Measurements from ENCODE around the gene CHURC1.
A peak's percentile ranks its signal among the peaks of the same experiment; 100 is the strongest.

CHURC1 gene

DNA sequence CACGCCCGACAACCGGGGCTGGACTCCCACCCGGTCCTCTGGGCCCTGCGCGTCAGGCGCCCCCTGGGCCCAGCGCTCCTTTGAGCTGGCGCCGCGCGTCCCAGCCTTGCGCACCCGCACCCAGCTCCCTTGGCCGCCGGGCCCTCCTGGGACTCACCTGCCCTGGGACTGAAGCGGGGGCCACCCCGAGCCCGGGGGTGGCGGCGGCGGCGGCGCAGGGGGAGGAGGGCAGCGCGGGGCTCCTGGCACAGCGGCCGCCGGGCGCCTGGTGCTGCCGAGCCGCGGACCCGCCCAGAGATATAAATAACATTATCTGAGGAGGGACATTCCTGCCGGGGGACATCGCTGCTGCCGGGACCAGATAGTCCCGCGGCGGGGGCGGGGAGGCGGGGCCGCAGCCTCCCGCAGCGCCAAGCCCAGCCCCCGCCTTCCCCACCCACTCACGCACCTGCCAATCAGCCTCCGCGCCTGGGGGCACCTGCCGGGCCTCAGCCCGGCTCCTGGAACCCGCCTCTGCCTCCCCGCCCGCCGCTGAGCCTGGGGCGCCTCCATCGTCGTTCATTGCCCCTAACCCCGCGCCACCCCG is 34.5 kb upstream of the CHURC1 start, which contains the start of gene SPTB:
Gene SPTB, minus strand, starts transcription at position 273 of the 586 bp plus-strand sequence. CDS start 56,813 bp downstream, outside the sequence.
- no peak for DNase-seq (ENCODE audit: low read depth)
- no peak for TF ChIP-seq CTCF (conservative IDR thresholded peaks at IDR 0.05; ENCODE audit: control insufficient read depth, insufficient read depth, low read depth, low read length)

DNA sequence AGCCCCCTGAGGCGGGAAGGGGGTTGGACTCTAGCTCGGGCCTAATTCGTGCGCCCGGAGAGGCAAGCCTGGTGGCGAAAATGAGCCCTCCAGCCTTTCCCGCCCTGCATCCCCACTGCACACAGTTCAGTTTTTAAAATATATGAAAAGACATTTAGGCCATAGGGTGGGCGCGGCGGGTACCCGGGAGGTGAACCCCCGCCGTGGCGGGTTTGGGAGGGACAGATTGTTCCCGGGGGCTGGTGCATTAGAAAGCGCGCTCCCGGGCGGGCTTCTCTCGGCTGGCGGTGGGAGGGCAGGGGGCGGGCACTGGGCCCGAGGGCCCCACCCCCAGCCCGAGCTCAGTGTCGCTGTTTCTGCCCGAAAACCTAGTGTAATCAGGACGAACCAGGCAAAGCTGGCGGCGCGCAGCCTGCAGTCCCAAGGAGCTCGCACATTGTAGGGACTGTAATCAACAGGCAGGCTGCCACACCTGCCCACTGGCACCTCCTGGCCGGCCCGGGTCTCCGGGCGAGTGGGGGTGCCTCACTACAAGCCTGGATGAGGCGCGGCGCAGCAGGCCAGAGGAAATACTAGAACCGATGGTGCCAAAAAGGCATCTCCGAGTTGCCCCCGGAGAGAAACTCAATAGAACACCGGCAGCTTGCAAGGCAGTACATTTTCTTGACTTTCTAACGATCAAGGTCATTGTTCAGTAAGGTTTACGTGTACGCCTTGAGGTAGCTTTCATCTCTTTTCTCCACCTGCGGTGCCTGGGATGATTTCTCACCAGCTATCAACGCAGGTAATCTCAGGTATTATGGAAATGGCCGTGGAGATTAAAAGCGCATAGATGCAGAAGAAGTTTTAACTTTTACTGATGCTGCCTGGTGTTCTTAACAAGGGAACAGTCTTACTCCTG is 33.8 kb upstream of the CHURC1 start:
- no peak for DNase-seq (ENCODE audit: low read depth)
- H3K4me3 ChIP-seq (ENCODE audit: control insufficient read depth, low read depth, low read length), result no peak overlapping the region
- TF ChIP-seq CTCF (conservative IDR thresholded peaks at IDR 0.05; ENCODE audit: control insufficient read depth, insufficient read depth, low read depth, low read length), result no peak

More for the DNA sequence above, 34.5 kb upstream of the CHURC1 start, which contains the start of gene SPTB:
- no peak within 1 kb of the TSS for H3K4me3 ChIP-seq (ENCODE audit: control insufficient read depth, low read depth, low read length)

DNA sequence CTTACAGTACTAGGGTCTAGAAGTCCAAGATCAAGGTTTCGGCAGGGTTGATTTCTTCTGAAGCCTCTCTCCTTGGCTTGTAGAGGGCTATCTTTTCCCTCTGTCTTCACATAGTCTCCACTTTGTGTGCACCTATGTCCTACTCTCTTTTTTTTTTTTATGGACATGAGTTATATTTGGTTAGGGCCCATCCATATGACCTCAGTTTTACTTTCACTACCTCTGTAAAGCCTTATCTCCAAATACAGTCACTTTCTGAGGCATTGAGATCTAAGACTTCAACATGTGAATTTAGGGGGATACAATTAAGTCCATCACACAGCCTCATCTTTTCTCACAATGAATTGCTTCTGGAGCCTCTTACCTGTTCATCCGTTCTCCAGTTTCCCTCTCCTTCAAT is 28.7 kb upstream of the CHURC1 start:
- no peak for TF ChIP-seq CTCF (conservative IDR thresholded peaks at IDR 0.05; ENCODE audit: control insufficient read depth, insufficient read depth, low read depth, low read length)
- DNase-seq (ENCODE audit: low read depth), result no peak
- no peak overlapping the region for H3K4me3 ChIP-seq (ENCODE audit: control insufficient read depth, low read depth, low read length)

DNA sequence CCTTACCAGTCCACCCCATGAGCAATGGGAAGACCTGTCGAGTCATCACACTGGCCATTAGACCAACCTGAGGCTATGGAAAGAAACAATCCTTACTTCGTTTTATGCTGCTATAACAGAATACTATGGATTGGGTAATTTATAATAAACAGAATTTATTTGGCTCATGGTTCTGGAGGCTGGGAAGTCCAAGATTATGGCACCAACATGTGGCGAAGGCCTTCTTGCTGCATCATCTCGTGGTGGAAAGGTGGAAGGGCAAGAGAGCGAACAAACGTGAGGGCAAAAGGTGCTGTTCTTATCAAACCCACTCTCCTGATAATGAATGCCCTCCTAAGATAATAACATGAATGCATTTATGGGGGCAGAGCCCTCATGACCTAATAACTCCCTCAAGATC is 24.9 kb upstream of the CHURC1 start:
- no peak for DNase-seq (ENCODE audit: low read depth)
- H3K4me3 ChIP-seq (ENCODE audit: control insufficient read depth, low read depth, low read length), result no peak overlapping the region
- no peak for TF ChIP-seq CTCF (conservative IDR thresholded peaks at IDR 0.05; ENCODE audit: control insufficient read depth, insufficient read depth, low read depth, low read length)

GRCh38 chr14:64891173-64891838 is 22.9 kb upstream of the CHURC1 start:
- TF ChIP-seq CTCF (conservative IDR thresholded peaks at IDR 0.05; ENCODE audit: control insufficient read depth, insufficient read depth, low read depth, low read length), result no peak
- no peak overlapping the region for H3K4me3 ChIP-seq (ENCODE audit: control insufficient read depth, low read depth, low read length)
- DNase-seq (ENCODE audit: low read depth), result no peak

- no peak overlapping the region for H3K4me3 ChIP-seq (ENCODE audit: control insufficient read depth, low read depth, low read length)
- peak; percentile 54 for TF ChIP-seq CTCF (conservative IDR thresholded peaks at IDR 0.05; ENCODE audit: control insufficient read depth, insufficient read depth, low read depth, low read length)
- DNase-seq (ENCODE audit: low read depth), result peak; percentile 75
These were observed 22.3 kb upstream of the CHURC1 start for GRCh38 chr14:64891839-64892375.
